Activated naive CD4-positive, alpha-beta T cell treated with anti-CD3 and anti-CD28 coated beads for 36 hours (primary cell): ENCODE results near the gene SRM. TPM values are rescaled to one million over a fixed set of nuclear protein-coding genes. Genes with fewer than 3 reads are reported as not detected.
"Not testable (repeated sequence)": the region's sequence is repeated elsewhere in the genome, so short reads cannot be mapped to it uniquely, and the experiment has no call there.

Experiments
- CTCF ChIA-PET: fragments of 350-600 bp; sonication (Branson Sonifier 250); formaldehyde crosslinking; loops from one replicate; lab custom pipeline; 2021; ENCODE audit warnings: antibody characterized with exemption; lab: Charles Lee
- DNase-seq: peaks from one replicate; pipeline ENCODE4 v3.0.0-alpha.2; 2020
- H3K27ac Mint-ChIP-seq: one replicate; pipeline ENCODE4 v1.8.0; 2021; ENCODE audit warnings: mild to moderate bottlenecking, mixed read lengths
- H3K27me3 Mint-ChIP-seq: one replicate; pipeline ENCODE4 v1.8.0; 2021; ENCODE audit warnings: low read depth, mixed read lengths
- H3K36me3 Mint-ChIP-seq: one replicate; pipeline ENCODE4 v1.8.0; 2021; ENCODE audit warnings: low read depth, mixed read lengths
- H3K4me1 Mint-ChIP-seq: one replicate; pipeline ENCODE4 v1.8.0; 2021; ENCODE audit warnings: low read depth, mixed read lengths
- H3K4me3 Mint-ChIP-seq: one replicate; pipeline ENCODE4 v1.8.0; 2021; ENCODE audit warnings: mild to moderate bottlenecking, moderate library complexity, mixed read lengths
- H3K9me3 Mint-ChIP-seq: one replicate; pipeline ENCODE4 v1.8.0; 2021; ENCODE audit warnings: mixed read lengths
- intact Hi-C: fragments of 100-400 bp; cut with micrococcal nuclease; formaldehyde crosslinking; loops from one replicate; pipeline ENCODE4 v1.15.1; 2023
- total RNA-seq, 2 experiments: library from RNA; stranded (reverse); gene quantifications; one replicate each; pipeline ENCODE4 v1.2.3, GENCODE V29; 2021

SRM gene
- total RNA-seq, 2 experiments from 2014 or later = 207 to 222 TPM

DNA sequence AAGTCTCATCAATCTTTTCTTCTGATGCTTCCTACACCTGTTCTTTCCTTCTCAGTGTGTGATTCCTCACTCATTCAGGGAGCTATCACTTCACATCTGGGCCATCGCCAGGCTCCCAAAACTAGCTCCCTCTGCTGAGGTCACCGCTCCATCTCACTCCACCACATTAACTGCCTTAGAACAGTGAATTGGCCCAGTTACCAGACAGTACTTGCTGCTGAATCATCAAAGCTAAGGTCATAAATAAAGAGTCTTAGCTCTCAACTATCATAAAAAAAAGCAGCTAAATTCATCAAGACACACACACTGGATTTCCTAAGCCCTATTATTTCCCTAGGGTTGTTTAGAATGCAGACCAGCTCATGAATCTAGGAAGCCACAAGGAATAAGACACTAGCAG lies 18.8 kb upstream of the SRM start:
- Mint-ChIP-seq H3K36me3 (peaks cover 35% of the 10 kb centered on the region), H3K27ac (peak overlapping the region; percentile 22), H3K4me1 (peaks cover 5% of the 10 kb centered on the region), H3K4me3 (no peak overlapping the region), H3K27me3 (no peaks in the 10 kb centered on the region), H3K9me3 (no peaks in the 10 kb centered on the region)
- no peak for DNase-seq
- CTCF ChIA-PET = interaction anchor here (1.1 to 2.8 kb wide), 2 partner anchors 41 to 45 kb away, joined by 4 to 17 read pairs; no protein-coding TSS in a partner anchor
- intact Hi-C loops = no loop called here

DNA sequence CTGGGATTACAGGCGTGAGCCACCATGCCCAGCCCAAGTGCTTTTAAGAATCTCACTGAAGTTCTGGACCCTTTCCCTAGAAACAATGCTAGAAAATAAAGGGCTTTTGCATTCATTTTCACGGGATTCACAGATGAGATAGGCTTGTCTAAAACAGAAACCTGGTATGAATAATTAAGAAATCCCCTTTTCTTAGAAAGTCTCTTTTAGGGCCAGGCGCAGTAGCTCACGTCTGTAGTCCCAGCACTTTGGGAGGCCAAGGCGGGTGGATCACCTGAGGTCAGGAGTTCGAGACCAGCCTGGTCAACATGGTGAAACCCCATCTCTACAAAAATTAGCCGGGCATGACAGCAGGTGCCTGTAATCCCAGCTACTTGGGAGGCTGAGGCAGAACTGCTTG lies 13.6 kb upstream of the SRM start:
- H3K4me3 Mint-ChIP-seq, H3K27me3 Mint-ChIP-seq, H3K27ac Mint-ChIP-seq, H3K9me3 Mint-ChIP-seq, H3K4me1 Mint-ChIP-seq, intact Hi-C loops: not testable (repeated sequence)
- DNase-seq = peak; percentile 22
- H3K36me3 Mint-ChIP-seq = peaks cover 45% of the 10 kb centered on the region
- CTCF ChIA-PET = interaction anchor here (1.2 to 4.8 kb wide), 2 partner anchors 14 to 36 kb away, joined by 4 to 25 read pairs; no protein-coding TSS in a partner anchor

DNA sequence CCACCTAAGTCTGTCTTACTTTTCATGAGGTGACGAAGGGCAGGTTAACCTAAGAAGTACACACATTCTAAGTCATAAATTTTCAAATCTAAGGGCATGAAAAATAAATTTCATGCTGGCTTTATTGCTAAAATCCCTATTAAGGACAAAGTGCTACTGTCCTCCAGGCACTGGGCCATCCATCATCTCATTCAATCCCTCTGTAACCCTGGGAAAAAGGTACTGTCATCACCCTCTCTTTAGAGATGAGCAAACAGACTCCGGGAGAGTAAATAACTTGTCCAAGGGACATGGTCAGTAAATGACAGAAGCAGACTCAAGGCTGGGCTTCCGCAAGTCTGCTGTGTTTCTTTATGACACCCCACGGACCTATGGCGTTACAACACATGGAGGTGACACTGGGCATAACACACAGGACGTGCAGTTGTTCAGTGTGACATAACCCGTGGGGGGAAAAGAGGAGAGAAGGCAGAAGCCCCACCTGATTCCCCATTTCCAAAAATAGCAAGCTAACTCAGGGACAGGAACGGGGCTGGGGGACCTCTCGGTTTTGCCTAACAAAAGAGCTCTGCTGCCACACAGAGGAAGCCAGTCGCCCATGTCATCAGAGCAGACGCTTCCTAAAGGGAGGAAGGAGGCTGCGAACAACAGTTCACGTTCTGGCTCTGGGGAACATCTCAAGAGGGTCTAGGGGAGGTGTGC lies 12.5 kb upstream of the SRM start:
- Mint-ChIP-seq H3K4me3 (no peak overlapping the region), H3K27ac (no peak overlapping the region), H3K36me3 (peaks cover 46% of the 10 kb centered on the region), H3K4me1 (peaks cover 8% of the 10 kb centered on the region), H3K9me3 (no peaks in the 10 kb centered on the region), H3K27me3 (no peaks in the 10 kb centered on the region)
- intact Hi-C loops = no loop called here
- CTCF ChIA-PET = interaction anchor here (0.5 to 4.8 kb wide), 3 partner anchors 16 to 38 kb away, joined by 3 to 25 read pairs (median 4); no protein-coding TSS in a partner anchor
- DNase-seq = no peak

DNA sequence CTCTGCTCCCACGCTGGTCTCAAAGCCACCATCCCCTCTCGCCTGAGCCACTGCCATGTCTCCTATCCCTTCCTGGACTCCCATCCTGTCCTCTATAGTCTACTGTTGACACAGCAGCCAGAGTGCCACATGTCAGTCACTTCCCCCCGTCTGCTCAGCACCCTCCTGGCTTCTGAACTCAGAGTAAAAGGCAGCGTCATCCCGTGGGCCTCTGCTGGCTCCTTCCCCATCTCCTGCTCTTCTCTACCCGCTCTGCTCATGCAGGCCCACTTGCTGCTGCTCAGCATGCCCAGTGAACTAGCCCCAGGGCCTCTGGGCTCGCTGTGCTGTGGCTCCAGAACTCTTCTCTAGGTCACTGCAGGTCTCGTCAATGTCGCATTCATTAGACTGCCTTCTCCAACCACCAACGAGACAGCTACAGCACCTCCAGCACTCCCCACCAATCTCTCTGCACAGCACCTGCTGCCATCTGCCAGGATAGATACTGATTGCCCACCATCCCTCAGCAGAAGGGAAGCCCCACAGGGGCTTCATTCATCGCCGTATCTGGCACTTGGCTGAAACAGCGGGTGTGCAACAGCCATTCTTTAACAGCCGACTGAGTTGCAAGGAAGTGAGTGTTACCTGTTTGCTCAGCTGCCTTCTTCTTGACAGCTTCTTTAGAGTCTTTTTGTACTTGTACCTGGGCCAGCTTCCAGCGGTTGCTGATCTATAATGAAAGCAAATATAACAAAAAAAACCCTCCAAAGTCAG lies 11.8 kb upstream of the SRM start:
- Mint-ChIP-seq H3K36me3 (peaks cover 44% of the 10 kb centered on the region), H3K27me3 (no peaks in the 10 kb centered on the region), H3K4me1 (peaks cover 8% of the 10 kb centered on the region), H3K4me3 (no peak overlapping the region), H3K27ac (peak overlapping the region; percentile 32), H3K9me3 (no peaks in the 10 kb centered on the region)
- intact Hi-C loops = no loop called here
- CTCF ChIA-PET = interaction anchor here (4.8 kb wide), 1 partner anchor 34 kb away, joined by 25 read pairs; no protein-coding TSS in a partner anchor
- DNase-seq = no peak

DNA sequence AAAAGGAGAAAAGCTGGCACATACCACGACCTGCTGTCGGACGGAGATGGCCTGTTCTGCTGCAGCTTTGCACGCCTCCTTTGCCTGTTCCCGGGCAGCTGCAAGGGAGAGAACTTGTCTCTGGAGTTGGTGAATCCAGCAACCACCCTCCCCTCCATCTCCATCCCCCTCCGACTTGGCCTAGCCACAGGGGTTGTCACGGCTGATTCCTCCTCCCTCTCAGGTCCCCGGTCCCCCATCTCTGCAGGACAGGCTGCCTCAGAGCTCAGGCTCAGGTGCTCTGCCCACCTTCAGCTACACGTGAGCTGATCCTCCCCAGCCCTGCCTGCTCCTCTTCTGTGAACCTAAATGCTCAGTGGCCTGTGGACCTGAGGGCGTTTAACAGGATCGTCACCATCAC lies 11.1 kb upstream of the SRM start:
- intact Hi-C loops = no loop called here
- Mint-ChIP-seq H3K27ac (peak overlapping the region; percentile 9), H3K4me3 (no peak overlapping the region), H3K9me3 (no peaks in the 10 kb centered on the region), H3K27me3 (no peaks in the 10 kb centered on the region), H3K36me3 (peaks cover 46% of the 10 kb centered on the region), H3K4me1 (peaks cover 8% of the 10 kb centered on the region)
- CTCF ChIA-PET = interaction anchor here (1.3 to 4.8 kb wide), 2 partner anchors 33 to 575 kb away, joined by 3 to 25 read pairs; no protein-coding TSS in a partner anchor
- DNase-seq = no peak

DNA sequence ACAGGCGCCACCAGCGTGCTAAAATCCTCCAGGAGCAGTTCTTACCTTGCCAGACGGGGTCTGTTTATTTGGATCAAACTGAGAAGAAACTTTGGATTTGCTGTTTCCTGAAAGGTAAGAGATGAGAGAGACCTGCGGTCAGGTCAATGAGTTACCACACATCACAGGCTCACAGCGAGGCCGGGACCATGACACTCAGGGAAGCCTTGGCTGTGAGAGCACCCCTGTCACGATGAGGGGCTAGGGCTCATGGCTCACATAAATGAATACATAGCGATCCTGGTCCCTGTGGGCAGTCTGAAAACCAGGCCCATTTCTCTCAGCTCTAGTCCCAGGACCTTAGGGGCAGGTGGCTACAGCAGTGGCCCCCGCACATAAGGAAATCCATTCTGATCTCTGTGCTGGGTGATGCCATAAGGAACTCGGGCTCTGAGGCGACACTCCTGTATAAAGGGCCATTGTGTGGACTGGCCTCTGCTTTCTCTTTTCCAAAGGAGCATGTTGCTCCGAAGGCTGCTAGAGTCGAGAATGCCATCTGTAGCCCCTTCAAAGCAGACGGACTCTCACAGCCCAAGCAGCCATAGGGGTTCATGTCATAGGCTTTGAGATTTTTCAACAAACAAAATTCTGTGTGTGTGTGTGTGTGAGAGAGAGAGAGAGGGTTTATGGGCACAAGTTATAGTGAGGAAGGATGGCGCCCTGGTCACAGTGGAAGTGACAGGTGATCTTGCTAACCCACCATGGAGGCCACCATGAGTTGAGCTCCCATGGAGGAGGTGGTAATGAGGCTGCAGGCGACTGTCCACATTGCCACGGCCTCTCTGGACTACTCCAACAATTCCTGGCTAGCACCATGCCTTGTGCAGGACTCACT lies 9.0 kb upstream of the SRM start:
- intact Hi-C loops = no loop called here
- H3K27ac Mint-ChIP-seq = peak overlapping the region; percentile 57

DNA sequence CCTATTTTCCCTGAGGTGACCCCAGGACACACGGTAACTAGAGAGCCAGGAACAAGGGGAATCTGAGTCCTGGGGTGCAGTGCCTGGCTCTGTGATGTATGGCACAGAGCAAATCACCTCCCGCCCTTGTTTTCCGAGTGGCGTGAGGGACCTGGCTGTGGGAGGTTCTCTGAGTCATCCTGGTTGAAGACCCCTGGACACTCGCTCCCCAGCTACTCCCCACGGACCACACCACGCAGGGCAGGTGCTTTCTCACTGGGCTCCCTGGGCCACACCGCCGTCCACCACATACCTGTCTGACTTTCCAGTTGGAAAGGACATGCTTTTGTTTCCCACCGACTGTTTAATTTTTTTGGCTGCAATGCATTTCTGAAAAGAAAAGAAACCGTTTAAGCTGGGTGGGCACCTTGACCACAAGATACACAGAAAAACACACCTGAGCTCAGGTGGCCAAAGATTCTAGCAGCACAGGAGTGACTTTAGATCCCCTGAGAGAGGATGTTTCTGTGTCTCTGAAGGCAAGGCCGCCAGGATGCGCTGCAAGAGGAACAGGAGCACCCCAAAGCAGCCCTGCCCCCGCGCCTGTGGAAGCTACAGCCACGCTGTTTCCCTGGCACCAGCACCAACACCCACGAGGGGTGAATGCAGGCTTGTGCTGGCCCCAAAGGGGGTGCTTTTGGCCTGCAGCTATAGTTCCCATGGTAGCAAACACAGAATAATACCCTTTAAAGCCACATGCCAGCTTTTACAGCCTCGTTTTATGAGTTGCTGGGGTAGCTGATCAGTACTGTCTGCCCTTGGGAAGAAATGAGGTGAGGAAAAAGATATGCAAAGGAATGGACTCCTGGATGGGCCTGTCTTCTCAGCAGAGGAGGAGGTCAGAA lies 8.1 kb upstream of the SRM start:
- H3K4me3 Mint-ChIP-seq = no peak overlapping the region
- CTCF ChIA-PET = interaction anchor here (0.5 to 1.0 kb wide), 3 partner anchors 30 to 221 kb away, joined by 3 read pairs; no protein-coding TSS in a partner anchor
- H3K9me3 Mint-ChIP-seq = no peaks in the 10 kb centered on the region
- no peaks in the 10 kb centered on the region for H3K27me3 Mint-ChIP-seq
- peaks cover 7% of the 10 kb centered on the region for H3K4me1 Mint-ChIP-seq
- no peak overlapping the region for H3K27ac Mint-ChIP-seq
- DNase-seq = no peak
- intact Hi-C loops = no loop called here
- peaks cover 50% of the 10 kb centered on the region for H3K36me3 Mint-ChIP-seq

More for the DNA sequence above, 9.0 kb upstream of the SRM start:
- Mint-ChIP-seq H3K27me3 (no peaks in the 10 kb centered on the region), H3K9me3 (no peaks in the 10 kb centered on the region), H3K36me3 (peaks cover 49% of the 10 kb centered on the region), H3K4me3 (no peak overlapping the region), H3K4me1 (peaks cover 4% of the 10 kb centered on the region)
- no peak for DNase-seq
- CTCF ChIA-PET = interaction anchor here (1.0 to 4.8 kb wide), 2 partner anchors 31 to 32 kb away, joined by 3 to 25 read pairs; no protein-coding TSS in a partner anchor

DNA sequence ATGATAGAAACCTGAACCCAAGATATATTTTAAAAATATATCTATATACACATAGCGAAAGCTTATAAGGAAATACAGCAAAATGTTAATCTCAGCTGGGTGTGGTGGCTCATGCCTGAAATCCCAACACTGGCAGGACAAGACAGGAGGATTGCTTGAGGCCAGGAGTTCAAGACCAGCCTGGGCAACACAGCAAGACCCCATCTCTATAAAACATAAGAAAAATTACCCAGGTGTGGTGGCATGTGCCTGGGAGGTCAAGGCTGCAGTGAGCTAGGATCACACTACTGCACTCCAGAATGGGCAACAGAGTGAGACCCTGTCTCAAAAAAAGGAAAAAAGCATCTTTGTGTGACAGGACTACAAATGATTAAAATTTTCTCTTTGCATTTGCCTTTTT lies 6.0 kb upstream of the SRM start:
- H3K27ac Mint-ChIP-seq = no peak overlapping the region
- no peak overlapping the region for H3K4me3 Mint-ChIP-seq
- H3K4me1 Mint-ChIP-seq = peaks cover 24% of the 10 kb centered on the region
- H3K9me3 Mint-ChIP-seq = no peaks in the 10 kb centered on the region
- intact Hi-C loops = no loop called here
- no peak for DNase-seq
- CTCF ChIA-PET = interaction anchor here (0.7 to 2.2 kb wide), 2 partner anchors 28 to 938 kb away, joined by 3 to 11 read pairs; no protein-coding TSS in a partner anchor
- H3K36me3 Mint-ChIP-seq = peaks cover 42% of the 10 kb centered on the region
- H3K27me3 Mint-ChIP-seq = no peaks in the 10 kb centered on the region

DNA sequence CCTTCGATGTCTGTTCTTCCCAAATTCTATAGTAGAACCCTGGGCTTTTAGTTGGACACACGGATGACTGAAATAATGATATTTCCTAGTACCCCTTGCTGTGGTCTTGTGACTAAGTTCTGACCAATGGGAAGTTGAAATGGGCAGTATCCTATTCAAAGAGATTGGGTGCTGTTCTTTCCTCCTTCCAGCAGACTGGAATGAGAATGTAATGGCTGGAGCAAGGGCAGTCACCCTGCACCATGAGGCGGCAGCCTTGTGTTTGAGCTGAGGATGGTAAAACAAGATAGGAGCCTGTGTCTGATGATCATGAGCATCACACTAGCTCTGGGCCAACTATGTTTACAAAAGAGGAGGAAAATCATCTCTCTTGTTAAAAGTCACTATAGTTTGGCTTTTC lies 5.1 kb upstream of the SRM start:
- intact Hi-C loops = no loop called here
- no peak for DNase-seq
- peaks cover 38% of the 10 kb centered on the region for H3K36me3 Mint-ChIP-seq
- H3K4me3 Mint-ChIP-seq = no peak overlapping the region
- H3K9me3 Mint-ChIP-seq = no peaks in the 10 kb centered on the region
- H3K27me3 Mint-ChIP-seq = no peaks in the 10 kb centered on the region
- peaks cover 27% of the 10 kb centered on the region for H3K4me1 Mint-ChIP-seq
- H3K27ac Mint-ChIP-seq = no peak overlapping the region
- CTCF ChIA-PET = interaction anchor here (2.2 kb wide), 1 partner anchor 27 kb away, joined by 11 read pairs; no protein-coding TSS in a partner anchor

DNA sequence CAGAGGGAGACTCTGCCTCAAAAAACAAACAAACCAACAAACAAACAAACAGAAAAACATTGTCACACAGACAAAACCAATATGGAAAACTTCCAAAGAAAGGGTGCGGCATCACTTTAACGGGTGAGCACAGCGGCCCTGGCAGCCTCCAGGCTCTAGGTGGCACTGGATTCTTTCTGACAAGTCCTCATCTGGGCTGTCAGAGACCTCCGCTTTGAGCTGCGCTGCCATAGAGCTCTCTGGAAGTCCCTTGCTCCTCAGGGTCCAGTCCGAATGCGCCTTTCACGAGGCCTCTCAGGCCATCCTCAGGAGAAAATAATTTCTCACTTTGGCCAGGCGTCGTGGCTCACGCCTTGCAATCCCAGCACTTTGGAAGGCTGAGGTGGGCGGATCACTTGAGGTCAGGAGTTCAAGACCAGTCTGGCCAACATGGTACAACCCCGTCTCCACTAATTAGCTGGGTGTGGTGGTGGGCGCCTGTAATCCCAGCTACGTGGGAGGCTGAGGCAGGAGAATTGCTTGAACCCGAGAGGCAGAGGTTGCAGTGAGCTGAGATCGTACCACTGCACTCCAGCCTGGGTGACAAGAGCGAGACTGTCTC lies 4.2 kb upstream of the SRM start:
- CTCF ChIA-PET = interaction anchor here (1.5 to 2.2 kb wide), 2 partner anchors 26 kb away, joined by 11 to 13 read pairs; no protein-coding TSS in a partner anchor
- intact Hi-C loops, H3K4me3 Mint-ChIP-seq, H3K9me3 Mint-ChIP-seq, H3K27ac Mint-ChIP-seq, DNase-seq, H3K27me3 Mint-ChIP-seq: not testable (repeated sequence)
- Mint-ChIP-seq H3K4me1 (peaks cover 26% of the 10 kb centered on the region), H3K36me3 (peaks cover 36% of the 10 kb centered on the region)
